B cell (primary cell): ENCODE data around the gene EIPR1. TPM values are rescaled to one million over a fixed set of nuclear protein-coding genes. Genes with fewer than 3 reads are reported as not detected.
"Not testable (repeated sequence)": the region's sequence is repeated elsewhere in the genome, so short reads cannot be mapped to it uniquely, and the experiment has no call there.

ENCODE experiments used
- ATAC-seq: fragments of 200-7000 bp; cut with Tn5 transposase; one replicate; pipeline ENCODE4 v1.10.0; 2021; ENCODE audit warnings: low read depth, mild to moderate bottlenecking, moderate number of reproducible peaks, moderate library complexity
- CTCF ChIA-PET: fragments of 350-600 bp; sonication (Branson Sonifier 250); formaldehyde crosslinking; loops from one replicate; lab custom pipeline; 2021; ENCODE audit warnings: antibody characterized with exemption, inconsistent platforms; lab: Charles Lee
- POLR2A ChIA-PET: fragments of 350-600 bp; sonication (Branson Sonifier 250); formaldehyde crosslinking; loops from one replicate; lab custom pipeline; 2021; ENCODE audit warnings: antibody characterized with exemption; lab: Charles Lee
- DNase-seq: peaks from one replicate; pipeline ENCODE4 v3.0.0; 2013
- H2AFZ ChIP-seq: 2 replicates; pipeline ENCODE4 v1.6.1; 2012; ENCODE audit warnings: mild to moderate bottlenecking, low read depth, low read length; ENCODE audit not compliant: insufficient read depth, poor library complexity, severe bottlenecking
- H3K27ac ChIP-seq, 2 donors: 1 replicate in 1 of 2; 2 replicates in 1 of 2; pipeline ENCODE4 v1.5.1; 2012 to 2013; ENCODE audit warnings: low read length in 2 of 2, mild to moderate bottlenecking in 2 of 2, moderate library complexity in 1 of 2
- H3K27me3 ChIP-seq, 4 experiments: fragments of 200-600 bp in 1 of 4; sonication (generic) in 1 of 4; replicated peaks in 1 of 4; 1 replicate in 2 of 4; 2 replicates in 2 of 4; pipeline versions ENCODE4 v1.6.1 to v1.7.0; 2013 to 2016; ENCODE audit warnings: low read length in 3 of 4, mild to moderate bottlenecking in 2 of 4, mixed read lengths in 1 of 4, moderate library complexity in 1 of 4; ENCODE audit not compliant: insufficient read depth in 4 of 4, control insufficient read depth in 3 of 4; ENCODE audit errors: control extremely low read depth in 1 of 4
- H3K36me3 ChIP-seq, 2 experiments: replicated peaks in 1 of 2; 1 replicate in 1 of 2; 2 replicates in 1 of 2; pipeline versions ENCODE4 v1.6.1 to v1.7.1; 2013; ENCODE audit warnings: low read length in 1 of 2; ENCODE audit not compliant: insufficient read depth in 2 of 2, control insufficient read depth in 1 of 2; ENCODE audit errors: control extremely low read depth in 1 of 2, extremely low read depth in 1 of 2
- H3K4me1 ChIP-seq, 2 donors: fragments of 200-600 bp in 1 of 2; sonication (generic) in 1 of 2; 1 replicate in 1 of 2; 2 replicates in 1 of 2; pipeline versions ENCODE4 v1.5.1 to v1.6.1; 2013 to 2017; ENCODE audit warnings: low read length in 2 of 2; ENCODE audit not compliant: control insufficient read depth in 2 of 2, insufficient read depth in 2 of 2
- H3K4me2 ChIP-seq: replicated peaks from 2 replicates; pipeline ENCODE3; 2012; ENCODE audit warnings: mild to moderate bottlenecking, low read depth, low read length; ENCODE audit not compliant: poor library complexity, severe bottlenecking
- H3K4me3 ChIP-seq, 5 experiments: fragments of 200-600 bp in 1 of 5; sonication (generic) in 1 of 5; 1 replicate in 3 of 5; 2 replicates in 2 of 5; pipeline versions ENCODE4 v1.5.1 to v1.7.0; 2011 to 2016; ENCODE audit warnings: low read length in 4 of 5, mild to moderate bottlenecking in 4 of 5, low read depth in 2 of 5, control low read depth in 1 of 5, moderate library complexity in 1 of 5; ENCODE audit not compliant: insufficient read depth in 1 of 5; ENCODE audit errors: control extremely low read depth in 1 of 5, extremely low read depth in 1 of 5
- H3K79me2 ChIP-seq: fragments of 200-600 bp; sonication (generic); one replicate; pipeline ENCODE4 v1.6.0; 2016; ENCODE audit warnings: low read length; ENCODE audit not compliant: control insufficient read depth, insufficient read depth
- H3K9ac ChIP-seq: fragments of 200-600 bp; sonication (generic); 2 replicates; pipeline ENCODE4 v1.6.1; 2017; ENCODE audit warnings: mild to moderate bottlenecking, low read length, moderate library complexity
- H3K9me3 ChIP-seq, 3 donors: one replicate each; pipeline versions ENCODE4 v1.6.1 to v1.7.1; 2013; ENCODE audit warnings: low read length in 2 of 3; ENCODE audit not compliant: control insufficient read depth in 2 of 3, insufficient read depth in 1 of 3; ENCODE audit errors: control extremely low read depth in 1 of 3
- H4K20me1 ChIP-seq: 2 replicates; pipeline ENCODE4 v1.6.0; 2012; ENCODE audit warnings: mild to moderate bottlenecking, low read length; ENCODE audit not compliant: insufficient read depth, control insufficient read depth, poor library complexity, severe bottlenecking
- H3K27ac Mint-ChIP-seq: one replicate; pipeline ENCODE4 v1.8.0; 2021; ENCODE audit warnings: mixed read lengths
- H3K27me3 Mint-ChIP-seq: one replicate; pipeline ENCODE4 v1.8.0; 2021; ENCODE audit warnings: mixed read lengths
- H3K4me1 Mint-ChIP-seq: one replicate; pipeline ENCODE4 v1.8.0; 2021; ENCODE audit warnings: mixed read lengths
- H3K4me3 Mint-ChIP-seq: one replicate; pipeline ENCODE4 v1.8.0; 2021; ENCODE audit warnings: mixed read lengths
- H3K9me3 Mint-ChIP-seq: one replicate; pipeline ENCODE4 v1.8.0; 2022; ENCODE audit warnings: mixed read lengths; ENCODE audit not compliant: insufficient read depth
- WGBS: methylation state at CpG from one replicate; pipeline ENCODE4 v1.1.5; 2013; ENCODE audit warnings: missing lambda C conversion rate; ENCODE audit not compliant: insufficient coverage; 5-methylcytosine and 5-hydroxymethylcytosine counted together
- intact Hi-C: fragments of 100-400 bp; cut with micrococcal nuclease; formaldehyde crosslinking; loops from one replicate; pipeline ENCODE4 v1.10.0; 2022
- polyA plus RNA-seq: library from polyadenylated mRNA; depleted of rRNA; stranded (reverse); fragments of >200 nt; gene quantifications from 2 replicates; pipeline ENCODE4 v1.2.3, GENCODE V29; 2012
- total RNA-seq, 2 donors: library from RNA; stranded (reverse); fragments of 120-200 nt in 1 of 2; gene quantifications; 1 replicate in 1 of 2; 2 replicates in 1 of 2; pipeline versions ENCODE4 v1.2.3 to v1.2.4, GENCODE V29; 2013 to 2022
- TF ChIP-seq, protein P1 (sequence below): fragments of 200-600 bp; IDR thresholded peaks from one replicate; pipeline ENCODE4 v1.8.0; 2022; ENCODE audit warnings: antibody characterized with exemption, mild to moderate bottlenecking

Gene EIPR1
- total and polyA plus RNA-seq, 2 donors (not counting 1 experiment from before 2014, with no cell fraction given) = 31.8 to 37.0 TPM

DNA sequence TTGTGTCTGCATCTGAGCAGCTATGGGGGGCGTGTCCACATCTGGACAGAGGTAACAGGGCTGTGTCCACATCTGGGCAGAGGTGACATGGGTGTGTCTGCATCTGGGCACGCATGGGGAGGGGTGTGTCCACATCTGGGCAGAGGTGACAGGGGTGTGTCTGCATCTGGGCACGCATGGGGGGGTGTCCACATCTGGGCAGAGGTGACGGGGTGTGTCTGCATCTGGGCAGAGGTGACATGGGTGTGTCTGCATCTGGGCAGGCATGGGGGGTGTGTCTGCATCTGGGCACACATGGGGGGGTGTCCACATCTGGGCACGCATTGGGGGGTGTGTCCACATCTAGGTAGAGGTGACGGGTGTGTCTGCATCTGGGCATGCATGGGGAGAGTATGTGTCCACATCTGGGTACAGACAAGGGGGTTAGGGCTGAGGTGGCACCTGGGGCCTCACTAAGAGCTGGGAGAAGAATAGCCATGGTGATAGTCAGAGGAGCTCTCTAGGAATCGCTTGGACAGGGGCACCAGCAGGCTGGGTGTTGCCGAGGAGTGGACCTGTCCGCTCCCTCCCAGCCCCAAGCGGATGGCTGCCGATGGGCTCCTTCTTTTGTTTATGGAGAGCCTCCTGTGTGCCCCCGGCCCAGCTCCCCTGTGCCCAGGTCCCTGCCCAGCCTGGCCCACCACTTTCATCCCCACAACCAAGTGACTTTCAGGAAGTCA, 177.8 kb downstream of the EIPR1 start:
- TF ChIP-seq, protein P1, sequence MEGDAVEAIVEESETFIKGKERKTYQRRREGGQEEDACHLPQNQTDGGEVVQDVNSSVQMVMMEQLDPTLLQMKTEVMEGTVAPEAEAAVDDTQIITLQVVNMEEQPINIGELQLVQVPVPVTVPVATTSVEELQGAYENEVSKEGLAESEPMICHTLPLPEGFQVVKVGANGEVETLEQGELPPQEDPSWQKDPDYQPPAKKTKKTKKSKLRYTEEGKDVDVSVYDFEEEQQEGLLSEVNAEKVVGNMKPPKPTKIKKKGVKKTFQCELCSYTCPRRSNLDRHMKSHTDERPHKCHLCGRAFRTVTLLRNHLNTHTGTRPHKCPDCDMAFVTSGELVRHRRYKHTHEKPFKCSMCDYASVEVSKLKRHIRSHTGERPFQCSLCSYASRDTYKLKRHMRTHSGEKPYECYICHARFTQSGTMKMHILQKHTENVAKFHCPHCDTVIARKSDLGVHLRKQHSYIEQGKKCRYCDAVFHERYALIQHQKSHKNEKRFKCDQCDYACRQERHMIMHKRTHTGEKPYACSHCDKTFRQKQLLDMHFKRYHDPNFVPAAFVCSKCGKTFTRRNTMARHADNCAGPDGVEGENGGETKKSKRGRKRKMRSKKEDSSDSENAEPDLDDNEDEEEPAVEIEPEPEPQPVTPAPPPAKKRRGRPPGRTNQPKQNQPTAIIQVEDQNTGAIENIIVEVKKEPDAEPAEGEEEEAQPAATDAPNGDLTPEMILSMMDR = no peak
- Mint-ChIP-seq H3K4me3 (no peak overlapping the region), H3K9me3 (no peaks in the 10 kb centered on the region)

DNA sequence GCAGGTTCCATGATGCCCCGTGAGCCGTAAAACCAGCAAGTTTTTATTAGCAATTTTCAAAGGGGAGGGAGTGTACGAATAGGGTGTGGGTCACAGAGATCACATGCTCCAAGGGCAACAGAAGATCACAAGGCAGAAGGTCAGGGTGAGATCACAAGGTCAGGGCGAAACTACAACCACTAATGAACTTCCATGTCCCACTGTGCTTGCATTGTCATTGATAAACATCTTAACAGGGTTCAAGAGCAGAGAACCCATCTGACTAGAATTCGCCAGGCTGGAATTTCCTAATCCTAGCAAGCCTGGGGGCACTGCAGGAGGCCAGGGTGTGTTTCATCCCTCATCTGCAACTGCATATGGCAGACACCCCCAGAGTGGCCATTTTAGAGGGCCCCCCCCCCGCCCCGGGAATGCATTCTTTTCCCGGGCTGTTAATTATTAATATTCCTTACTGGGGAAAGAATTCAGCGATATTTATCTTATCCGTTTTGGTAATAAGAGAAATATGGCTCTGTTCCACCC, 178.9 kb downstream of the EIPR1 start:
- H2AFZ ChIP-seq, POLR2A ChIA-PET, H4K20me1 ChIP-seq, H3K79me2 ChIP-seq, H3K27me3 ChIP-seq, H3K4me2 ChIP-seq, H3K4me1 Mint-ChIP-seq, H3K4me3 Mint-ChIP-seq, H3K9ac ChIP-seq, CTCF ChIA-PET, H3K9me3 ChIP-seq, H3K9me3 Mint-ChIP-seq, DNase-seq, H3K4me1 ChIP-seq, H3K27me3 Mint-ChIP-seq, H3K4me3 ChIP-seq, H3K27ac ChIP-seq, ATAC-seq, intact Hi-C loops, H3K27ac Mint-ChIP-seq: not testable (repeated sequence)
- WGBS = 100% methylated on average over 3 of the region's 10 CpGs
- peaks cover 0 to 24% of the 10 kb centered on the region in 2 experiments for H3K36me3 ChIP-seq

More for the DNA sequence above, 177.8 kb downstream of the EIPR1 start:
- Mint-ChIP-seq H3K27me3 (no peaks in the 10 kb centered on the region), H3K27ac (no peak overlapping the region), H3K4me1 (no peaks in the 10 kb centered on the region)
- DNase-seq = no peak
- Histone ChIP-seq H2AFZ (no peak overlapping the region), H3K9me3 (peaks cover 0 to 10% (median 0%) of the 10 kb centered on the region in 3 donors), H3K4me2 (no peak overlapping the region), H3K36me3 (peaks cover 1 to 16% of the 10 kb centered on the region in 2 experiments), H3K27me3 (no peaks in the 10 kb centered on the region), H4K20me1 (no peaks in the 10 kb centered on the region), H3K79me2 (peaks cover 5% of the 10 kb centered on the region), H3K9ac (no peak overlapping the region), H3K4me3 (no peak overlapping the region), H3K4me1 (peaks cover 0 to 3% of the 10 kb centered on the region in 2 donors), H3K27ac (no peak overlapping the region)
- WGBS = 84% methylated on average over 12 of the region's 12 CpGs
- ChIA-PET POLR2A (no interaction called here), CTCF (no interaction called here)
- ATAC-seq = no peak
- intact Hi-C loops = no loop called here
